A549 treated with AZD9567 at 1 μM for 4 hours (cell line): ENCODE results near the gene MYL9. TPM values are rescaled to one million over a fixed set of nuclear protein-coding genes. Genes with fewer than 3 reads are reported as not detected.

Source experiments
- total RNA-seq: library from RNA; stranded (reverse); fragments of 200-300 nt; extraction: Qiagen RNA extraction; gene quantifications from 5 replicates; pipeline ENCODE4 v1.2.3, GENCODE V29; 2022; ENCODE audit not compliant: insufficient read depth

The MYL9 gene
- total RNA-seq, result 15.0 to 23.9 TPM (median 18.4 TPM) in 5 replicates

DNA sequence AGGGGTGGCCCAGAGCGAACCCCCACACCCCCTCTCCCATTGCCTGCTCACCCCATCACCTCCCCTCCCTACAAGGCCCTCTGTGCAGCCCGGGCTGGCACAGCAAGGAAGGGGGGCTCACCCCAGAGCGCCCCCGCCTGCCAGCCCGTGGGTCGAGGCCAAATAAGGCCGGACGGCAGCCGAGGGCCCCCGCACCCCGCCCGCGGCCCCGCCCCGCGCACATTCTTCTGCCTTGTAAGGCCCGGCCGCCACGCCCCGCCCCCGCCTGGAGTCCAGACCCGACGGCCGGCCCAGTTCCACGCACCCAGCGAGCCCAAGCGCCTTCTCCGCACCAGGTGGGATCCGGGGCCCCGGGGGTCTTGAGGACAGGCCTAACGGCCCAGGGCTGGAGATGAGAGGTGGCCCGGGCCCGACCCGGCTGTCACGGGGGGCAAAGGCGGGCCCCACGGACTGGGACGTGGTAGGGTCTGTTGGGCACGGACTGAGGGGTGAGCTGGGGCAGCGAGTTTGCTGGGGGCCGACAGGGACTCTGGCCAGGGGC is at the start of gene MYL9:
TSS of gene MYL9 (plus strand) at position 293 of the 541 bp plus-strand sequence. CDS start 3,366 bp downstream, outside the sequence.

DNA sequence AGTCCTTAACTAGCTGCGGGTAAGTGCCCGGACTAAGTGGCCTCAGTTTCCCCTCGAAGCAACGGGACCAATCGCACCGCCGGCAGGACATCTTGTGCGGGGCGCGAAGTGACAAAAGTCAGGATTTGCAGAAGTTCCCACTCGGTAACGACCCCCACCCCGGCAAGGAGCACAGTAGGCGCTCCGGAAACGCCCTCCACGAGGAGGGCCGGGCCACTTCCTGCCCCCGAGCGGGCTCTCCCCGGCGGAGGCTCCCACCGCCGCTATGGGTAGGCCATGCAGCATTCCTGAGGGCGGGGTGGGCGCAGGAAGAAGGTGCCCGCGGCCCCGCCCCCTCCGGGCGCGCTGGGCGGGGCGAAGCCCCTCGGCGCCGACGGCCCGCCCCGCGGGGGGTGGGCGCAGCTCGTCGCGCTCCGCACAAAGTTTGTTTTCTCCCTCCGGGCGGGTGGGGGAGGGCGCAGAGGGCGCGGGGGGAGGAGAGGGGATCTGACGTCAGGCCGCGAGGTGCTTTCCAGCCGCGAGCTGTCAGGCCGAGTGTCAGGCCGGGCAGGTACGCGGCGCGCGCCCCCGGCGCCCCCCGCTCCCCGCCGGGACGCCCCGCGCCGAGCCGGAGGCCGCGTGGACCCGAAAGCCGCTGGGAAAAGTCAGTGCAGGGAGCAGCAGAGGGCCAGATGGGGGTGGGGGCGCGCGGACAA is 31.9 kb downstream of the MYL9 start, which contains the start of gene TGIF2:
TSS of gene TGIF2 (plus strand) at position 495 of the 695 bp plus-strand sequence. CDS start 5,178 bp downstream, outside the sequence.

Other genes starting within 250 kb of the MYL9 start
- gene DLGAP4, start 235.2 kb upstream of the MYL9 start, total RNA-seq, result 46.5 to 56.5 TPM (median 55.0 TPM) in 5 replicates
- gene TGIF2, start 32.1 kb downstream of the MYL9 start, total RNA-seq, result 2.9 to 4.9 TPM (median 3.5 TPM) in 5 replicates
- gene RAB5IF, start 64.3 kb downstream of the MYL9 start, total RNA-seq, result 177 to 275 TPM (median 251 TPM) in 5 replicates
- 0.02 to 0.10 TPM (median 0.05 TPM) in 3 of 5 replicates, not detected in the others for gene SLA2, start 104.7 kb downstream of the MYL9 start, total RNA-seq
- gene NDRG3, start 204.6 kb downstream of the MYL9 start, total RNA-seq, result 18.6 to 22.3 TPM (median 20.3 TPM) in 5 replicates
- 23.1 to 33.1 TPM (median 24.5 TPM) in 5 replicates for gene DSN1, start 232.2 kb downstream of the MYL9 start, total RNA-seq